Activated naive CD8-positive, alpha-beta T cell treated with anti-CD3 and anti-CD28 coated beads, Interleukin-2, amount 50 U/mL, for 24 hours (primary cell): ENCODE data around the gene FRK.
"Not testable (repeated sequence)": the region's sequence is repeated elsewhere in the genome, so short reads cannot be mapped to it uniquely, and the experiment has no call there.

Source experiments
- ATAC-seq: fragments of 150-1000 bp; cut with Tn5 transposase; one replicate; pipeline ENCODE4 v1.10.0; 2021
- DNase-seq: peaks from one replicate; pipeline ENCODE4 v3.0.0; 2021
- H3K27ac Mint-ChIP-seq: one replicate; pipeline ENCODE4 v1.8.0; 2021; ENCODE audit warnings: mild to moderate bottlenecking, mixed read lengths
- H3K27me3 Mint-ChIP-seq: one replicate; pipeline ENCODE4 v1.8.0; 2021; ENCODE audit warnings: mixed read lengths
- H3K36me3 Mint-ChIP-seq: one replicate; pipeline ENCODE4 v1.8.0; 2021; ENCODE audit warnings: low read depth, mixed read lengths
- H3K4me1 Mint-ChIP-seq: one replicate; pipeline ENCODE4 v1.8.0; 2021; ENCODE audit warnings: mixed read lengths
- H3K4me3 Mint-ChIP-seq: one replicate; pipeline ENCODE4 v1.8.0; 2021; ENCODE audit warnings: mild to moderate bottlenecking, moderate library complexity, mixed read lengths
- H3K9me3 Mint-ChIP-seq: one replicate; pipeline ENCODE4 v1.8.0; 2021; ENCODE audit warnings: mixed read lengths

Gene FRK

GRCh38 chr6:115896538-115897129 is 164.1 kb downstream of the FRK start:
- Mint-ChIP-seq H3K4me3 (no peak overlapping the region), H3K9me3 (no peaks in the 10 kb centered on the region), H3K27ac (no peak overlapping the region), H3K4me1 (no peaks in the 10 kb centered on the region), H3K27me3 (peaks cover 3% of the 10 kb centered on the region), H3K36me3 (no peaks in the 10 kb centered on the region)
- DNase-seq (no peak), ATAC-seq (no peak)

DNA sequence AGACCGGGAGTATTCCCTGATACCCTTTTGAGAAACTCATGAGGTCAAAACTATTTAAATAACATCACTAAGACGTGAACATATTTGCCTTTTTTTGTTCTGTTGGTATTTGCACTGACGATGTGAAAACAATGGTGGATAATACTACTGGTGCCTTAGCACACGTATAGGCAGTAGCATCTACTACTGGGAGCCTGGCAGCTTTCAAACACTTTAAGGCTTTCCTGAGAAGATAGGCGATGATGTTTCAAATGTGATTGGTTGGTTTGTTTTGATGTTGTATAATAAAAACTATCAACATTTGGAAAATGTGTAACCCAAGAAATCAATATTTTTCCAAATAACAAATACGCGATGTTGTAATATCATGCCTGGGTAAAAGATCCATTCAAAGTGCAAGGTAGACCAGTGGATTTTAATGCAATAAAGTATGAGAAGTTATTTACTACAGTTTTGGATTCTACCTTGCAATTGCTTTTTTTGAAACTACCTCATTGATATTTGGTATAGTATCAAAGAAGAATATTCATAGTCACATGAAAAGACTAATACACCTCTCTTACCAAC is 166.2 kb downstream of the FRK start:
- H3K27ac Mint-ChIP-seq = no peak overlapping the region
- DNase-seq = no peak
- no peaks in the 10 kb centered on the region for H3K9me3 Mint-ChIP-seq
- H3K27me3 Mint-ChIP-seq = peaks cover 1% of the 10 kb centered on the region
- no peak overlapping the region for H3K4me3 Mint-ChIP-seq
- ATAC-seq = no peak
- peaks cover 5% of the 10 kb centered on the region for H3K4me1 Mint-ChIP-seq
- no peaks in the 10 kb centered on the region for H3K36me3 Mint-ChIP-seq

- Mint-ChIP-seq H3K4me3 (no peak overlapping the region), H3K9me3 (no peaks in the 10 kb centered on the region), H3K36me3 (no peaks in the 10 kb centered on the region), H3K27ac (no peak overlapping the region), H3K27me3 (peaks cover 1% of the 10 kb centered on the region), H3K4me1 (peaks cover 5% of the 10 kb centered on the region)
- ATAC-seq = no peak
- DNase-seq = no peak
These were observed 168.9 kb downstream of the FRK start for GRCh38 chr6:115891750-115892149.

- Mint-ChIP-seq H3K27me3 (peaks cover 1% of the 10 kb centered on the region), H3K4me1 (peaks cover 5% of the 10 kb centered on the region), H3K36me3 (no peaks in the 10 kb centered on the region), H3K9me3 (no peaks in the 10 kb centered on the region), H3K4me3 (no peak overlapping the region), H3K27ac (peak overlapping the region; percentile 10)
- DNase-seq = no peak
- peak; percentile 99 for ATAC-seq
These were observed 169.5 kb downstream of the FRK start for GRCh38 chr6:115891111-115891669.

DNA sequence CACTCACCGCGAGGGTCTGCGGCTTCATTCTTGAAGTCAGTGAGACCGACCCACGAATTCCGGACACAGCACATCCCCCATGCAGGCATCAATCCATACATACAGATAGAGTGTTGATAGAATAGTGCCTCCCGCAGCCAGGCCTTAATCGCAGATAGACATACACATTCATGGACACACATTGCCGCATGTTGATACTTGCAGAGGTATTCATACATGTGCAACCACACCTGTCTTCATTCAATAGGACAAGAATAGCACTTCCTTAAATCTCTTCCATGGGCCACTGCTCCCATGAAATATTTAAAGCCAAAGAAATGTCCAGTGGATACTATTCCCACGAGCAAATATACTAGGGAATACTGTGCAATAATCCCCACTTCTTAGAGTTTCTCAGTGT is 170.5 kb downstream of the FRK start:
- DNase-seq = no peak
- Mint-ChIP-seq H3K27me3 (peaks cover 1% of the 10 kb centered on the region), H3K36me3 (no peaks in the 10 kb centered on the region), H3K27ac (no peak overlapping the region), H3K4me3 (no peak overlapping the region), H3K4me1 (peaks cover 5% of the 10 kb centered on the region), H3K9me3 (no peaks in the 10 kb centered on the region)
- ATAC-seq = no peak

DNA sequence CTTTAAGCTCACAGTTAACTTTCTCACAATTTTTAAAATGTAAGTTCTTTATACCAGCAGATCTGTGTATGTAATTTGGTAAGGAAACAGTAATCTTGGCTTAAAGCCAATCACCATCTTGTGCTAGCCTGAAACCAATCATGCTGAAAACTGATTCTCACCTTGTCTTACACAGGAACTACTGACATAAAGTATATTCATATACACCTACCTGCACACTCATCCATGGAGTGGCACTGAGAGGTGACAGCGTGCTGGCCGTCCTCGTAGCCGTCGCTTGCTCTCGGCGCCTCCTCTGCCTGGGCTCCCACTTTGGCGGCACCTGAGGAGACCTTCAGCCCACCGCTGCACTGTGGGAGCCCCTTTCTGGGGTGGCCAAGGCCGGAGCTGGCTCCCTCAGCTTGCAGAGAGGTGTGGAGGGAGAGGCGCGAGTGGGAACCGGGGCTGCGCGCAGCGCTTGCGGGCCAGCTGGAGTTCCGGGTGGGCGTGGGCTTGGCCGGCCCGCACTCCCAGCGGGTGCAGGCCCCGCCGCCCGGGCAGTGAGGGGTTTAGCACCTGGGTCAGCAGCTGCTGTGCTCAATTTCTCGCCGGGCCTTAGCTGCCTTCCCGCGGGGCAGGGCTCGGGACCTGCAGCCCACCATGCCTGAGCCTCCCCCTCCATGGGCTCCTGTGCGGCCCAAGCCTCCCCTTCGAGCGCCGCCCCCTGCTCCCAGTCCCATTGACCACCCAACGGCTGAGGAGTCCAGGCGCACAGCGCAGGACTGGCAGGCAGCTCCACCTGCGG is 171.8 kb downstream of the FRK start:
- not testable (repeated sequence) for DNase-seq, H3K27me3 Mint-ChIP-seq, H3K27ac Mint-ChIP-seq, H3K4me3 Mint-ChIP-seq, H3K36me3 Mint-ChIP-seq, ATAC-seq, H3K4me1 Mint-ChIP-seq, H3K9me3 Mint-ChIP-seq

DNA sequence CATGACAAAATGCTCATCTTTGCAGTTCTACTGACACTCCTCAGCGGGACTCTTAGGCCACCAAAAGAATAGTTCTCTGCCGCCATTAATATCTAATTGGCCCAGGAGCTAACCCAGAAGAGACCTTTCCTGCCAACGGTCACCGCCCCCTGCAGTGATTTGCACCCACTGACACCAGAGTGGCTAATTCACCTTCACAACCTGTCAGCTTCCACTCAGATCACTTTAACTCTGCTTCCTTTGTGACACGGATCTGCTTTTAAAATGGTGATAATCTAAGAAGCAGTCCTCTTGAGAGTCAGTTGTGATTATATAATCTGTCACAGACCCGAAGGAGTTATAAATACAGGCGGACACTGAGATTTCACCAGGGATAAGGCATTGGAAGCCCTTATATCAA is 172.8 kb downstream of the FRK start:
- no peak for DNase-seq
- H3K36me3 Mint-ChIP-seq = no peaks in the 10 kb centered on the region
- no peak for ATAC-seq
- no peak overlapping the region for H3K27ac Mint-ChIP-seq
- no peak overlapping the region for H3K4me3 Mint-ChIP-seq
- peaks cover 1% of the 10 kb centered on the region for H3K27me3 Mint-ChIP-seq
- H3K4me1 Mint-ChIP-seq = peaks cover 5% of the 10 kb centered on the region
- H3K9me3 Mint-ChIP-seq = no peaks in the 10 kb centered on the region

GRCh38 chr6:115885636-115886366 is 174.9 kb downstream of the FRK start:
- H3K4me1 Mint-ChIP-seq = peaks cover under 1% of the 10 kb centered on the region
- ATAC-seq (no peak), DNase-seq (no peak)
- H3K4me3 Mint-ChIP-seq = no peak overlapping the region
- H3K36me3 Mint-ChIP-seq = no peaks in the 10 kb centered on the region
- H3K9me3 Mint-ChIP-seq = no peaks in the 10 kb centered on the region
- H3K27ac Mint-ChIP-seq = no peak overlapping the region
- no peaks in the 10 kb centered on the region for H3K27me3 Mint-ChIP-seq

DNA sequence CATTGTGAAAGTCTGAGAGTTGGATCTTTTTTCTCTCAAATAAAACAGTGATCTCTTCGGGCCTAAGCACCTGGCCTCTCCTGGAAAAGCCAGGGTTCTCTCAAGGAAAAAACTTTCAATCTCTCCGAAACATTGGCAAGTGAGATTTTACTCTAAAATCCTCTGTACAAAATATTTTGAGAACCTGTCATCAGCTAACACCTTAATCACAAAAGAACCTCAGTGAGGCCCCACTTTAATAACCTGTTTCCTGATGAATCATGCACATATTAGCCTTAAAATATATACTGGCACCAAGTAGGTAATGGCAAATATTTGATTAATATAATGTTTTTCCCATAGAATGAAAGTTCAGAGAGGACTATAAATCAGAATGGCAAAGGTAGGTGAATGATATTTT is 177.9 kb downstream of the FRK start:
- Mint-ChIP-seq H3K9me3 (no peaks in the 10 kb centered on the region), H3K36me3 (no peaks in the 10 kb centered on the region), H3K27ac (no peak overlapping the region), H3K4me3 (no peak overlapping the region), H3K4me1 (no peaks in the 10 kb centered on the region), H3K27me3 (no peaks in the 10 kb centered on the region)
- DNase-seq (no peak), ATAC-seq (no peak)

GRCh38 chr6:115882174-115882573 is 178.5 kb downstream of the FRK start:
- no peaks in the 10 kb centered on the region for H3K9me3 Mint-ChIP-seq
- H3K4me1 Mint-ChIP-seq = no peaks in the 10 kb centered on the region
- H3K27ac Mint-ChIP-seq = no peak overlapping the region
- no peaks in the 10 kb centered on the region for H3K27me3 Mint-ChIP-seq
- no peak for DNase-seq
- no peak overlapping the region for H3K4me3 Mint-ChIP-seq
- ATAC-seq = no peak
- H3K36me3 Mint-ChIP-seq = no peaks in the 10 kb centered on the region
